CD14-positive monocyte (primary cell): ENCODE data around the gene PHC1. TPM values are rescaled to one million over a fixed set of nuclear protein-coding genes. Genes with fewer than 3 reads are reported as not detected.
"Not testable (repeated sequence)": the region's sequence is repeated elsewhere in the genome, so short reads cannot be mapped to it uniquely, and the experiment has no call there.

Experiments used
- DNase-seq, 3 donors: peaks; one replicate each; pipeline ENCODE4 v3.0.0-alpha.2; 2011 to 2022
- H2AFZ ChIP-seq: 2 replicates; pipeline ENCODE4 v1.6.0; 2012; ENCODE audit warnings: mild to moderate bottlenecking, low read depth, low read length, inconsistent platforms; ENCODE audit not compliant: insufficient read depth, poor library complexity, severe bottlenecking
- H3K27ac ChIP-seq, 2 donors: 1 replicate in 1 of 2; 2 replicates in 1 of 2; pipeline ENCODE4 v1.5.1; 2012 to 2013; ENCODE audit warnings: low read length in 2 of 2, control low read depth in 1 of 2, inconsistent platforms in 1 of 2, low read depth in 1 of 2, mild to moderate bottlenecking in 1 of 2
- H3K27me3 ChIP-seq, 2 donors: one replicate each; pipeline versions ENCODE4 v1.6.0 to v1.6.1; 2011 to 2013; ENCODE audit warnings: low read length in 2 of 2; ENCODE audit not compliant: control insufficient read depth in 2 of 2, insufficient read depth in 2 of 2
- H3K36me3 ChIP-seq, 2 donors: replicated peaks in 1 of 2; 1 replicate in 1 of 2; 2 replicates in 1 of 2; pipeline versions ENCODE4 v1.5.1 to v1.6.1; 2012 to 2013; ENCODE audit warnings: low read length in 2 of 2, control low read depth in 1 of 2, inconsistent platforms in 1 of 2, mild to moderate bottlenecking in 1 of 2; ENCODE audit not compliant: insufficient read depth in 2 of 2, control insufficient read depth in 1 of 2
- H3K4me1 ChIP-seq, 2 donors: 1 replicate in 1 of 2; 2 replicates in 1 of 2; pipeline versions ENCODE4 v1.5.1 to v1.6.1; 2012 to 2013; ENCODE audit warnings: low read length in 2 of 2, control low read depth in 1 of 2, inconsistent platforms in 1 of 2, mild to moderate bottlenecking in 1 of 2, moderate library complexity in 1 of 2; ENCODE audit not compliant: insufficient read depth in 2 of 2, control insufficient read depth in 1 of 2
- H3K4me2 ChIP-seq: replicated peaks from 2 replicates; pipeline ENCODE3; 2012; ENCODE audit warnings: low read length, moderate library complexity, mild to moderate bottlenecking; ENCODE audit not compliant: poor library complexity, severe bottlenecking; ENCODE audit errors: extremely low read depth
- H3K4me3 ChIP-seq, 3 experiments: fragments of 200-600 bp in 1 of 3; sonication (generic) in 1 of 3; replicated peaks in 1 of 3; 1 replicate in 2 of 3; 2 replicates in 1 of 3; pipeline ENCODE4 v1.5.1; 2011 to 2013; ENCODE audit warnings: low read length in 3 of 3, mild to moderate bottlenecking in 3 of 3, control low read depth in 2 of 3, low read depth in 2 of 3, inconsistent platforms in 1 of 3, moderate library complexity in 1 of 3
- H3K79me2 ChIP-seq: 2 replicates; pipeline ENCODE4 v1.6.0; 2012; ENCODE audit warnings: mild to moderate bottlenecking, control low read depth, inconsistent platforms, low read length, moderate library complexity; ENCODE audit not compliant: insufficient read depth
- H3K9ac ChIP-seq: 2 replicates; pipeline ENCODE4 v1.6.0; 2017; ENCODE audit warnings: low read length, mild to moderate bottlenecking; ENCODE audit not compliant: insufficient read depth, poor library complexity, severe bottlenecking
- H3K9me3 ChIP-seq, 2 donors: replicated peaks in 1 of 2; 1 replicate in 1 of 2; 2 replicates in 1 of 2; pipeline versions ENCODE4 v1.5.1 to v1.6.1; 2012 to 2013; ENCODE audit warnings: low read length in 2 of 2, control low read depth in 1 of 2; ENCODE audit not compliant: control insufficient read depth in 1 of 2, insufficient read depth in 1 of 2
- H4K20me1 ChIP-seq: 2 replicates; pipeline ENCODE4 v1.6.0; 2012; ENCODE audit warnings: mild to moderate bottlenecking, low read length, control low read depth, moderate library complexity; ENCODE audit not compliant: insufficient read depth
- H3K27ac Mint-ChIP-seq, 7 donors: one replicate each; pipeline ENCODE4 v1.8.0; 2020; ENCODE audit warnings: mild to moderate bottlenecking in 7 of 7, mixed read lengths in 7 of 7, moderate library complexity in 6 of 7, inconsistent platforms in 2 of 7
- H3K27me3 Mint-ChIP-seq, 3 donors: one replicate each; pipeline ENCODE4 v1.8.0; 2021 to 2022; ENCODE audit warnings: low read depth in 3 of 3, mild to moderate bottlenecking in 3 of 3, mixed read lengths in 3 of 3, moderate library complexity in 3 of 3, inconsistent platforms in 1 of 3
- H3K36me3 Mint-ChIP-seq, 2 donors: one replicate each; pipeline ENCODE4 v1.8.0; 2020; ENCODE audit warnings: mixed read lengths in 2 of 2, inconsistent platforms in 1 of 2, mild to moderate bottlenecking in 1 of 2
- H3K4me1 Mint-ChIP-seq: one replicate; pipeline ENCODE4 v1.8.0; 2020; ENCODE audit warnings: mild to moderate bottlenecking, mixed read lengths
- H3K4me3 Mint-ChIP-seq, 2 donors: one replicate each; pipeline ENCODE4 v1.8.0; 2020; ENCODE audit warnings: mild to moderate bottlenecking in 2 of 2, mixed read lengths in 2 of 2, moderate library complexity in 1 of 2
- H3K9me3 Mint-ChIP-seq, 7 donors: one replicate each; pipeline ENCODE4 v1.8.0; 2020 to 2022; ENCODE audit warnings: mixed read lengths in 7 of 7, mild to moderate bottlenecking in 6 of 7, moderate library complexity in 6 of 7, inconsistent platforms in 2 of 7
- CTCF ChIP-seq: fragments of 200-600 bp; IDR thresholded peaks from one replicate; pipeline ENCODE4 v1.8.0; 2022; ENCODE audit warnings: antibody characterized with exemption, mild to moderate bottlenecking
- WGBS: methylation state at CpG from one replicate; pipeline ENCODE4 v1.1.5; 2013; ENCODE audit warnings: missing lambda C conversion rate; ENCODE audit not compliant: insufficient coverage; 5-methylcytosine and 5-hydroxymethylcytosine counted together
- intact Hi-C, 2 donors: fragments of 100-400 bp; cut with micrococcal nuclease; formaldehyde crosslinking; loops; one replicate each; pipeline versions ENCODE4 v1.15.0 to v1.15.1; 2023
- polyA plus RNA-seq, 3 donors: library from polyadenylated mRNA; depleted of rRNA in 1 of 3; unstranded in 2 of 3; stranded (reverse) in 1 of 3; fragments of 300-500 nt in 2 of 3; fragments of >200 nt in 1 of 3; fragmentation: Illumina TruSeq in 2 of 3; gene quantifications; 1 replicate in 2 of 3; 2 replicates in 1 of 3; pipeline ENCODE4 v1.2.3, GENCODE V29; 2012 to 2021

The PHC1 gene
- polyA plus RNA-seq, 3 donors: 0.58 to 19.3 (median 1.4) TPM

GRCh38 chr12:8917751-8918150 lies 3.4 kb downstream of the PHC1 start:
- Histone ChIP-seq H3K4me1 (peaks cover 12 to 19% of the 10 kb centered on the region in 2 donors), H3K4me3 (no peak overlapping the region), H3K27ac (no peak overlapping the region), H2AFZ (no peak overlapping the region), H3K36me3 (no peaks in the 10 kb centered on the region), H3K9ac (no peak overlapping the region), H3K27me3 (peaks cover 0 to 5% of the 10 kb centered on the region in 2 donors), H3K4me2 (no peak overlapping the region), H3K9me3 (no peaks in the 10 kb centered on the region), H3K79me2 (no peaks in the 10 kb centered on the region), H4K20me1 (no peaks in the 10 kb centered on the region)
- peaks cover 0 to 3% of the 10 kb centered on the region in 2 donors for H3K36me3 Mint-ChIP-seq
- H3K9me3 Mint-ChIP-seq: no peaks in the 10 kb centered on the region
- intact Hi-C loops: no loop called here
- peaks cover 8% of the 10 kb centered on the region for H3K4me1 Mint-ChIP-seq
- H3K27ac Mint-ChIP-seq: no peak overlapping the region
- peaks cover 0 to 2% (median 2%) of the 10 kb centered on the region in 3 donors for H3K27me3 Mint-ChIP-seq
- no peak for DNase-seq
- H3K4me3 Mint-ChIP-seq: no peak overlapping the region
- TF ChIP-seq CTCF: no peak
- WGBS: 80% methylated on average over 1 of the region's 1 CpG

GRCh38 chr12:8919643-8920042 lies 5.3 kb downstream of the PHC1 start:
- peaks cover 6 to 11% of the 10 kb centered on the region in 2 donors for H3K4me1 ChIP-seq
- H3K27ac ChIP-seq, H3K9ac ChIP-seq, H3K4me1 Mint-ChIP-seq, H3K27ac Mint-ChIP-seq, intact Hi-C loops, H3K9me3 Mint-ChIP-seq, H3K4me3 ChIP-seq, H2AFZ ChIP-seq, H4K20me1 ChIP-seq, H3K4me3 Mint-ChIP-seq, H3K36me3 Mint-ChIP-seq, H3K9me3 ChIP-seq, H3K27me3 ChIP-seq, H3K27me3 Mint-ChIP-seq, DNase-seq, H3K79me2 ChIP-seq, H3K4me2 ChIP-seq, H3K36me3 ChIP-seq: not testable (repeated sequence)
- WGBS: 100% methylated on average over 1 of the region's 4 CpGs
